Panc1 (cell line): ENCODE results near the gene DERL2. TPM values are rescaled to one million over a fixed set of nuclear protein-coding genes. Genes with fewer than 3 reads are reported as not detected.

Source experiments
- ATAC-seq: fragments of 200-7000 bp; cut with Tn5 transposase; 2 replicates; pipeline ENCODE4 v1.9.1; 2020; ENCODE audit warnings: mild to moderate bottlenecking, moderate library complexity
- BruUV-seq: library from RNA; stranded (reverse); fragments of 400-500 nt; replicated peaks from 2 replicates; lab custom pipeline; 2021; lab: Mats Ljungman, UMichigan
- CTCF ChIA-PET: fragments of 300-600 bp; sonication (Branson Sonifier 250); formaldehyde crosslinking; loops from one replicate; lab custom pipeline; 2022; ENCODE audit warnings: antibody characterized with exemption; lab: Charles Lee
- POLR2A ChIA-PET: fragments of 300-600 bp; sonication (Branson Sonifier 250); formaldehyde crosslinking; loops from one replicate; lab custom pipeline; 2022; ENCODE audit warnings: antibody characterized with exemption; lab: Charles Lee
- DNase-seq: peaks from one replicate; pipeline ENCODE4 v3.0.0-alpha.2; 2010; ENCODE audit warnings: low read depth, low spot score
- H3K27ac ChIP-seq: 2 replicates; pipeline ENCODE4 v1.5.1; 2011; ENCODE audit warnings: mild to moderate bottlenecking, low read length, inconsistent platforms
- H3K27me3 ChIP-seq: fragments of 200-500 bp; sonication (Bioruptor generic); 2 replicates; pipeline ENCODE4 v1.6.0; 2014; ENCODE audit warnings: low read length, inconsistent platforms; ENCODE audit not compliant: control insufficient read depth, insufficient read depth
- H3K36me3 ChIP-seq: fragments of 200-500 bp; sonication (Bioruptor generic); 2 replicates; pipeline ENCODE4 v1.5.1; 2014; ENCODE audit warnings: inconsistent platforms, mild to moderate bottlenecking, low read length, moderate library complexity; ENCODE audit not compliant: control insufficient read depth, insufficient read depth
- H3K4me1 ChIP-seq: 2 replicates; pipeline ENCODE4 v1.5.1; 2011; ENCODE audit warnings: inconsistent platforms, mild to moderate bottlenecking, low read length, moderate library complexity; ENCODE audit not compliant: control insufficient read depth, insufficient read depth
- H3K4me3 ChIP-seq, 2 experiments: 2 replicates each; pipeline ENCODE4 v1.5.1; 2011 to 2012; ENCODE audit warnings: low read depth in 2 of 2, low read length in 2 of 2, mild to moderate bottlenecking in 2 of 2, inconsistent platforms in 1 of 2, moderate library complexity in 1 of 2
- H3K9me3 ChIP-seq: fragments of 200-500 bp; sonication (Bioruptor generic); 2 replicates; pipeline ENCODE4 v1.5.1; 2014; ENCODE audit warnings: low read depth, mild to moderate bottlenecking, inconsistent platforms, low read length, moderate library complexity; ENCODE audit not compliant: control insufficient read depth, insufficient read depth
- POLR2AphosphoS5 ChIP-seq: IDR thresholded peaks from 2 replicates; pipeline ENCODE4 v1.6.1; 2012; ENCODE audit warnings: mild to moderate bottlenecking, low read depth, low read length, moderate library complexity
- SIN3A ChIP-seq: IDR thresholded peaks from 2 replicates; pipeline ENCODE4 v1.6.1; 2012; ENCODE audit warnings: low read depth, mild to moderate bottlenecking, low read length, moderate library complexity, borderline replicate concordance; ENCODE audit not compliant: insufficient read depth
- TCF7L2 ChIP-seq: IDR thresholded peaks from 2 replicates; pipeline ENCODE4 v1.6.1; 2011; ENCODE audit warnings: mild to moderate bottlenecking, low read depth, low read length, inconsistent platforms
- in situ Hi-C: cut with HindIII; loops from 2 replicates; pipeline ENCODE4 v1.10.0; 2016; ENCODE audit warnings: low sequenced_read_pairs, low pct_unique_long_range_greater_than_20kb
- intact Hi-C: fragments of 100-400 bp; cut with micrococcal nuclease; formaldehyde crosslinking; loops from one replicate; pipeline ENCODE4 v1.10.0; 2022; ENCODE audit not compliant: unreplicated experiment
- total RNA-seq: library from RNA; stranded (reverse); gene quantifications from one replicate; pipeline ENCODE4 v1.2.1, GENCODE V29; 2021; ENCODE audit not compliant: unreplicated experiment
- TF ChIP-seq, protein P1 (sequence below), 2 experiments: IDR thresholded peaks; 2 replicates each; pipeline ENCODE4 v1.6.1; 2011 to 2012; ENCODE audit warnings: low read depth in 2 of 2, control low read depth in 1 of 2, low read length in 1 of 2, mild to moderate bottlenecking in 1 of 2, moderate library complexity in 1 of 2; ENCODE audit not compliant: insufficient read depth in 1 of 2
- TF ChIP-seq, protein P2 (sequence below): fragments of 450-650 bp; IDR thresholded peaks from 2 replicates; pipeline ENCODE4 v1.5.1; 2017; ENCODE audit warnings: mild to moderate bottlenecking

DERL2 gene
- total RNA-seq, 1 experiment from 2014 or later = 59.7 TPM

DNA sequence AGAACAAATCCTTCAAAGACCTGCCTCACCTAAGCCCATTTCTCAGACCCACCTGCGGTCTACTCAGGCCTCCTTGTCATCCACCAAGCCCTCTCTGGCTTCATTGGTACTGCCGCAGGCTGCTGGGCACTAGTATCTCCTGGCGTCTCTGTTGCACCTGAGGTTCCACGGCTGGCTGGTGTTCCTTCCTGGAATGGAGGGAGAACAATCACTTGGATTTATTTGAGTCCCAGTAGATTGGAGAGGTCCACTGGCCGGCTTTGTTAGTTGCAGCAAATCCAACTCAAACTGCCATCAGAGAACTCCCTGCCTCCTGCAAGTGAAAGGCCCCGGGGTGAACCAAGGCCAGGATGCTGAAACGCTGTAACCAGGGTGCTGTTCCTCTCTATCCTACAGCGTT lies 15.7 kb upstream of the DERL2 start:
- BruUV-seq = no TSS peak
- ChIA-PET CTCF (no interaction called here), POLR2A (no interaction called here)
- DNase-seq = no peak
- no peak overlapping the region for H3K4me3 ChIP-seq
- TF ChIP-seq SIN3A (no peak), POLR2AphosphoS5 (no peak), TCF7L2 (no peak)
- TF ChIP-seq, protein P1, sequence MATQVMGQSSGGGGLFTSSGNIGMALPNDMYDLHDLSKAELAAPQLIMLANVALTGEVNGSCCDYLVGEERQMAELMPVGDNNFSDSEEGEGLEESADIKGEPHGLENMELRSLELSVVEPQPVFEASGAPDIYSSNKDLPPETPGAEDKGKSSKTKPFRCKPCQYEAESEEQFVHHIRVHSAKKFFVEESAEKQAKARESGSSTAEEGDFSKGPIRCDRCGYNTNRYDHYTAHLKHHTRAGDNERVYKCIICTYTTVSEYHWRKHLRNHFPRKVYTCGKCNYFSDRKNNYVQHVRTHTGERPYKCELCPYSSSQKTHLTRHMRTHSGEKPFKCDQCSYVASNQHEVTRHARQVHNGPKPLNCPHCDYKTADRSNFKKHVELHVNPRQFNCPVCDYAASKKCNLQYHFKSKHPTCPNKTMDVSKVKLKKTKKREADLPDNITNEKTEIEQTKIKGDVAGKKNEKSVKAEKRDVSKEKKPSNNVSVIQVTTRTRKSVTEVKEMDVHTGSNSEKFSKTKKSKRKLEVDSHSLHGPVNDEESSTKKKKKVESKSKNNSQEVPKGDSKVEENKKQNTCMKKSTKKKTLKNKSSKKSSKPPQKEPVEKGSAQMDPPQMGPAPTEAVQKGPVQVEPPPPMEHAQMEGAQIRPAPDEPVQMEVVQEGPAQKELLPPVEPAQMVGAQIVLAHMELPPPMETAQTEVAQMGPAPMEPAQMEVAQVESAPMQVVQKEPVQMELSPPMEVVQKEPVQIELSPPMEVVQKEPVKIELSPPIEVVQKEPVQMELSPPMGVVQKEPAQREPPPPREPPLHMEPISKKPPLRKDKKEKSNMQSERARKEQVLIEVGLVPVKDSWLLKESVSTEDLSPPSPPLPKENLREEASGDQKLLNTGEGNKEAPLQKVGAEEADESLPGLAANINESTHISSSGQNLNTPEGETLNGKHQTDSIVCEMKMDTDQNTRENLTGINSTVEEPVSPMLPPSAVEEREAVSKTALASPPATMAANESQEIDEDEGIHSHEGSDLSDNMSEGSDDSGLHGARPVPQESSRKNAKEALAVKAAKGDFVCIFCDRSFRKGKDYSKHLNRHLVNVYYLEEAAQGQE (IDR thresholded peaks at IDR 0.05; ENCODE audit: insufficient read depth in 1 of 2, low read depth in 2 of 2, low read length in 1 of 2) = no peak
- TF ChIP-seq, protein P2, sequence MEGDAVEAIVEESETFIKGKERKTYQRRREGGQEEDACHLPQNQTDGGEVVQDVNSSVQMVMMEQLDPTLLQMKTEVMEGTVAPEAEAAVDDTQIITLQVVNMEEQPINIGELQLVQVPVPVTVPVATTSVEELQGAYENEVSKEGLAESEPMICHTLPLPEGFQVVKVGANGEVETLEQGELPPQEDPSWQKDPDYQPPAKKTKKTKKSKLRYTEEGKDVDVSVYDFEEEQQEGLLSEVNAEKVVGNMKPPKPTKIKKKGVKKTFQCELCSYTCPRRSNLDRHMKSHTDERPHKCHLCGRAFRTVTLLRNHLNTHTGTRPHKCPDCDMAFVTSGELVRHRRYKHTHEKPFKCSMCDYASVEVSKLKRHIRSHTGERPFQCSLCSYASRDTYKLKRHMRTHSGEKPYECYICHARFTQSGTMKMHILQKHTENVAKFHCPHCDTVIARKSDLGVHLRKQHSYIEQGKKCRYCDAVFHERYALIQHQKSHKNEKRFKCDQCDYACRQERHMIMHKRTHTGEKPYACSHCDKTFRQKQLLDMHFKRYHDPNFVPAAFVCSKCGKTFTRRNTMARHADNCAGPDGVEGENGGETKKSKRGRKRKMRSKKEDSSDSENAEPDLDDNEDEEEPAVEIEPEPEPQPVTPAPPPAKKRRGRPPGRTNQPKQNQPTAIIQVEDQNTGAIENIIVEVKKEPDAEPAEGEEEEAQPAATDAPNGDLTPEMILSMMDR = no peak
- no peaks in the 10 kb centered on the region for H3K36me3 ChIP-seq
- H3K9me3 ChIP-seq = no peaks in the 10 kb centered on the region
- H3K27me3 ChIP-seq = no peaks in the 10 kb centered on the region
- H3K4me1 ChIP-seq = no peaks in the 10 kb centered on the region
- in situ Hi-C loops = no loop called here
- intact Hi-C loops = no loop called here
- no peak overlapping the region for H3K27ac ChIP-seq
- no peak for ATAC-seq

DNA sequence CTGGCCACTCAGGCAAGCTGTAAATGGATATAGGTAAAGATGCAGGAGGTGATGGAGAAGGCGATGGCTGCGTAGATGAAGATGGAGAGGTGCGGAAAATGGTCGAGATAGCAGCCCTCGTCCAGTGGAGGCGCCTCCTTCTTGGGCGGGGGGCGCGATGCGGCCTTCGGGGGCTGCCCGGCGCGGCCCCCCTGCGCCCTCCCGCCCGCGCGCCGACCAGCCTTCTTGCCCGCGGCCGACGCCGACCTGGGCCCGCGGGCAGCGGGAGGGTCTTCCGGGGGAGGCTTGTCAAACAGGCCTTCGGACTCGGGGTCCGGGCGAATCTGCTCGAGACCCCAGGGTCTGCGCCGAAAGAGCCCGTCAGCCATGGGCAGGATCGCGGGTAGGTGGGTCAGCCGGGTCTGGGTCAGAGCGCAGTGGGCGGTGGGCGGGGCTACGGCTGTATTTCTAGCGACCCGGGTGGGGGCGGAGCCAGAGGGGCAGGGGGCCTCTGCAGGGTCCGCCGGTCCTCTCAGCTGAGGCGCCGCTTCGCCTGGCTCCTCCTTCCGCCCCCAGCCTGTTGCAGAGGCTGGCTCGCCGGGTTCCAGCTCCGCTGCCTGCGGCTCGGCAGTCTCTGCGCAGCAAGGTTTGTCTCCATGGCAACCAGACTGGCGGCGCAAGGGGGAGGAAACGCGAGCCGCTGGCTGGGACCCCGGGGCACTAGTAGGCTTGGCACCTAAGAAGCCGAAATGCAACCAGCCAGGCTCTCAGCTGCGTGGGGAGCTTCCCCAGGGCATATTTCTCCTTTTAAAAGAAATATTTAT lies 14.8 kb upstream of the DERL2 start:
- ATAC-seq (no peak; the same call in 1 of the 2 replicates), DNase-seq (no peak)
- no TSS peak for BruUV-seq
- intact Hi-C loops = no loop called here
- TF ChIP-seq, protein P2 = no peak
- TF ChIP-seq POLR2AphosphoS5 = no peak
- TF ChIP-seq TCF7L2 = no peak
- TF ChIP-seq SIN3A = no peak
- TF ChIP-seq, protein P1 (IDR thresholded peaks at IDR 0.05; ENCODE audit: insufficient read depth in 1 of 2, low read depth in 2 of 2, low read length in 1 of 2) = no peak
- H3K4me1 ChIP-seq = no peaks in the 10 kb centered on the region
- CTCF ChIA-PET = no interaction called here
- no peak overlapping the region for H3K27ac ChIP-seq
- H3K27me3 ChIP-seq = no peaks in the 10 kb centered on the region
- in situ Hi-C loops = no loop called here
- POLR2A ChIA-PET = no interaction called here
- no peaks in the 10 kb centered on the region for H3K36me3 ChIP-seq
- peak overlapping the region in 1 of 2 experiments; percentile 38; a peak in 1 of 4 replicates for H3K4me3 ChIP-seq
- H3K9me3 ChIP-seq = no peaks in the 10 kb centered on the region
